Measurements from ENCODE around the gene TLR7. TPM values are rescaled to one million over a fixed set of nuclear protein-coding genes. Genes with fewer than 3 reads are reported as not detected.

Gene TLR7
- total RNA-seq, 1 experiment from 2014 or later = 0.11 TPM

DNA sequence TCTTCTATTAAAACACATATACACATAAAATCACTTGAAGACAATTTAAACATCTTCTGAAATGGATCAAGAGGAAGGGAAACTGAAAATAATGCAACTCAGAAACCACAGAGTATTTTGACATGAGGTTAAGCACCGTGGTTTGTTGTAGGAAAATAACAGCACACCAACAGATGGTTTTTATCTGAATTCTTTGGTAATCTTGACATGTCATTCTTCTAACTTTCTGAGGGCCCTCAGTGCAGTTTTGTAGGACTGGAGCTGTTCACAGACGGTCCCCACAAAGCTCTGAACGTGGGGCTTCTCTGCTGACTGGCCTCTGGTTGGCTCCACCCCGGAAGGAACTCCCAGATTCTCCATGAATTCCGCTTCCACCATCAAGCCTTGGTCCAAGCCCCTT is 23.6 kb downstream of the TLR7 start:
- TF ChIP-seq EZH2 (IDR thresholded peaks at IDR 0.05; ENCODE audit: borderline replicate concordance, low read depth, low read length, poor library complexity, severe bottlenecking) = no peak
- no peak for TF ChIP-seq CTCF (conservative IDR thresholded peaks at IDR 0.05; ENCODE audit: low read depth, low read length)
- H3K27me3 ChIP-seq (replicated peaks; ENCODE audit: insufficient read depth, low read depth, low read length, poor library complexity) = no peaks in the 10 kb centered on the region
- no peaks in the 10 kb centered on the region for H3K36me3 ChIP-seq (ENCODE audit: insufficient read depth, low read length, poor library complexity, severe bottlenecking)
- ChIA-PET CTCF (no interaction called here), POLR2A (ENCODE audit: low non-redundant PET) (no interaction called here)
- H3K27ac ChIP-seq (ENCODE audit: low read depth, low read length, poor library complexity, severe bottlenecking) = no peak overlapping the region
- no peak overlapping the region for H3K4me3 ChIP-seq (ENCODE audit: low read depth, low read length, poor library complexity, severe bottlenecking)
- H3K9me3 ChIP-seq (ENCODE audit: low read depth, low read length, poor library complexity, severe bottlenecking) = no peaks in the 10 kb centered on the region
- no TSS peak for BruUV-seq (replicated peaks)
- intact Hi-C loops (cut with micrococcal nuclease; ENCODE audit: unreplicated experiment) = no loop called here
- H3K4me1 ChIP-seq (ENCODE audit: insufficient read depth, low read length, poor library complexity, severe bottlenecking) = no peaks in the 10 kb centered on the region
- no peak for DNase-seq (ENCODE audit: low spot score)

GRCh38 chrX:12891171-12891570 is 24.3 kb downstream of the TLR7 start:
- no peak for DNase-seq (ENCODE audit: low spot score)
- ChIA-PET CTCF (no interaction called here), POLR2A (ENCODE audit: low non-redundant PET) (no interaction called here)
- Histone ChIP-seq H3K27me3 (replicated peaks; ENCODE audit: insufficient read depth, low read depth, low read length, poor library complexity) (no peaks in the 10 kb centered on the region), H3K4me3 (ENCODE audit: low read depth, low read length, poor library complexity, severe bottlenecking) (no peak overlapping the region), H3K4me1 (ENCODE audit: insufficient read depth, low read length, poor library complexity, severe bottlenecking) (no peaks in the 10 kb centered on the region), H3K36me3 (ENCODE audit: insufficient read depth, low read length, poor library complexity, severe bottlenecking) (no peaks in the 10 kb centered on the region), H3K27ac (ENCODE audit: low read depth, low read length, poor library complexity, severe bottlenecking) (no peak overlapping the region), H3K9me3 (ENCODE audit: low read depth, low read length, poor library complexity, severe bottlenecking) (no peaks in the 10 kb centered on the region)
- TF ChIP-seq EZH2 (IDR thresholded peaks at IDR 0.05; ENCODE audit: borderline replicate concordance, low read depth, low read length, poor library complexity, severe bottlenecking) (no peak), CTCF (conservative IDR thresholded peaks at IDR 0.05; ENCODE audit: low read depth, low read length) (no peak)
- no TSS peak for BruUV-seq (replicated peaks)
- intact Hi-C loops (cut with micrococcal nuclease; ENCODE audit: unreplicated experiment) = no loop called here

GRCh38 chrX:12891915-12892506 is 25.1 kb downstream of the TLR7 start:
- ChIA-PET CTCF (interaction anchor here (0.7 kb wide), 1 partner anchor 8 kb away, joined by 5 read pairs; no protein-coding TSS in a partner anchor), POLR2A (ENCODE audit: low non-redundant PET) (no interaction called here)
- Histone ChIP-seq H3K36me3 (ENCODE audit: insufficient read depth, low read length, poor library complexity, severe bottlenecking) (no peaks in the 10 kb centered on the region), H3K4me1 (ENCODE audit: insufficient read depth, low read length, poor library complexity, severe bottlenecking) (no peaks in the 10 kb centered on the region), H3K27me3 (replicated peaks; ENCODE audit: insufficient read depth, low read depth, low read length, poor library complexity) (no peaks in the 10 kb centered on the region), H3K9me3 (ENCODE audit: low read depth, low read length, poor library complexity, severe bottlenecking) (no peaks in the 10 kb centered on the region), H3K27ac (ENCODE audit: low read depth, low read length, poor library complexity, severe bottlenecking) (no peak overlapping the region), H3K4me3 (ENCODE audit: low read depth, low read length, poor library complexity, severe bottlenecking) (no peak overlapping the region)
- intact Hi-C loops (cut with micrococcal nuclease; ENCODE audit: unreplicated experiment) = no loop called here
- DNase-seq (ENCODE audit: low spot score) = no peak
- no TSS peak for BruUV-seq (replicated peaks)
- TF ChIP-seq CTCF (conservative IDR thresholded peaks at IDR 0.05; ENCODE audit: low read depth, low read length) = no peak
- no peak for TF ChIP-seq EZH2 (IDR thresholded peaks at IDR 0.05; ENCODE audit: borderline replicate concordance, low read depth, low read length, poor library complexity, severe bottlenecking)
